Measurements from ENCODE around the gene TMEM165. TPM values are rescaled to one million over a fixed set of nuclear protein-coding genes. Genes with fewer than 3 reads are reported as not detected.
A peak's percentile ranks its signal among the peaks of the same experiment; 100 is the strongest.

Gene TMEM165
- total and polyA plus RNA-seq, 2 of the 4 experiments (the other 2 are of a cell fraction), result 49.6 to 83.0 TPM

DNA sequence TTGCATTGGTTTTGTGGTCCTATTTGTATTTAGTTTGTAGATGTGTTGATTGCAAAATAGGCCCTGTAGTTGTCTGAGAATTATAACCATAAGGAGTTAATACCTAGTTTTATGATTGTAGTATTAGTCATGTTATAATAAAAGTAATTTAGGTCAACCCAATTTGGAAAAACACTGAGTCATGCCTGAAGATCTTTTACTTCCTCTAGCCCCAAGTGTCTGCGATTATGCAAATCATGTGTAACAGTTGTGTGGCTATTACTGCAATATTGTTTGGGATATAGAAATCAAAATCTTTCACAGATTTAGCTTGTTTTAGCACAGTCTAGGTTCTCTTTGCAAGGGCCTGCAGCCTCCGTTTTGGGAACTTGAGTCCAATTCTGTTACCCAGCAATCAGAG lies 37.1 kb upstream of the TMEM165 start:
- H3K14ac ChIP-seq (replicated peaks; ENCODE audit: low read depth, low read length), result no peak overlapping the region
- H3K56ac ChIP-seq (ENCODE audit: extremely low read depth, insufficient read depth, low read length), result no peak overlapping the region
- no CpG with 5 or more reads among the region's 2 CpGs for WGBS, 2 experiments (ENCODE audit: extremely low coverage in 2 of 2, insufficient read length in 1 of 2)
- H3K9ac ChIP-seq (ENCODE audit: low read depth, low read length), result no peak overlapping the region
- no peak overlapping the region for H4K8ac ChIP-seq (ENCODE audit: low read depth in 2 of 2, low read length in 2 of 2)
- ATAC-seq (ENCODE audit: low read depth) (peak; percentile 67), DNase-seq (peak; percentile 78)
- no peaks in the 10 kb centered on the region for H3K27me3 ChIP-seq (ENCODE audit: control insufficient read depth, insufficient read depth, low read length)
- no peak overlapping the region for H3K4ac ChIP-seq (ENCODE audit: low read depth, low read length)
- no peak overlapping the region for H2AK9ac ChIP-seq (replicated peaks; ENCODE audit: low read depth, low read length, poor library complexity)
- no peak overlapping the region for H3K23ac ChIP-seq (ENCODE audit: low read depth, low read length)
- ChIA-PET POLR2A (ENCODE audit: unreplicated experiment) (no interaction called here), CTCF (interaction anchor here (0.7 kb wide), 1 partner anchor 29 kb away, joined by 3 read pairs; no protein-coding TSS in a partner anchor)
- peaks cover 10% of the 10 kb centered on the region for H3K4me1 ChIP-seq (ENCODE audit: control insufficient read depth, insufficient read depth, low read length)
- H3K36me3 ChIP-seq (ENCODE audit: control insufficient read depth, insufficient read depth, low read length), result no peaks in the 10 kb centered on the region
- no peak overlapping the region for H4K91ac ChIP-seq (ENCODE audit: insufficient read depth, low read depth, low read length)
- no peak overlapping the region for H2BK20ac ChIP-seq (ENCODE audit: low read depth, low read length)
- no peak overlapping the region for H3K27ac ChIP-seq (ENCODE audit: insufficient read depth, low read length)
- peaks cover 11% of the 10 kb centered on the region for H3K9me1 ChIP-seq (ENCODE audit: insufficient read depth, low read length)
- dilution Hi-C loops (cut with HindIII; ENCODE audit: low sequenced_read_pairs, unreplicated experiment), result no loop called here
- no peak; the same call in 1 of the 2 replicates for TF ChIP-seq BHLHE40 (IDR thresholded peaks at IDR 0.05; ENCODE audit: low read depth, low read length)
- peak; percentile 84 for TF ChIP-seq CEBPB (IDR thresholded peaks at IDR 0.05; ENCODE audit: low read depth, low read length)
- TF ChIP-seq, protein P1, sequence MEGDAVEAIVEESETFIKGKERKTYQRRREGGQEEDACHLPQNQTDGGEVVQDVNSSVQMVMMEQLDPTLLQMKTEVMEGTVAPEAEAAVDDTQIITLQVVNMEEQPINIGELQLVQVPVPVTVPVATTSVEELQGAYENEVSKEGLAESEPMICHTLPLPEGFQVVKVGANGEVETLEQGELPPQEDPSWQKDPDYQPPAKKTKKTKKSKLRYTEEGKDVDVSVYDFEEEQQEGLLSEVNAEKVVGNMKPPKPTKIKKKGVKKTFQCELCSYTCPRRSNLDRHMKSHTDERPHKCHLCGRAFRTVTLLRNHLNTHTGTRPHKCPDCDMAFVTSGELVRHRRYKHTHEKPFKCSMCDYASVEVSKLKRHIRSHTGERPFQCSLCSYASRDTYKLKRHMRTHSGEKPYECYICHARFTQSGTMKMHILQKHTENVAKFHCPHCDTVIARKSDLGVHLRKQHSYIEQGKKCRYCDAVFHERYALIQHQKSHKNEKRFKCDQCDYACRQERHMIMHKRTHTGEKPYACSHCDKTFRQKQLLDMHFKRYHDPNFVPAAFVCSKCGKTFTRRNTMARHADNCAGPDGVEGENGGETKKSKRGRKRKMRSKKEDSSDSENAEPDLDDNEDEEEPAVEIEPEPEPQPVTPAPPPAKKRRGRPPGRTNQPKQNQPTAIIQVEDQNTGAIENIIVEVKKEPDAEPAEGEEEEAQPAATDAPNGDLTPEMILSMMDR (conservative IDR thresholded peaks at IDR 0.05; ENCODE audit: low read depth, low read length), result no peak
- TF ChIP-seq FOS (IDR thresholded peaks at IDR 0.05; ENCODE audit: low read depth, low read length), result peak; percentile 72
- TF ChIP-seq, protein P2, sequence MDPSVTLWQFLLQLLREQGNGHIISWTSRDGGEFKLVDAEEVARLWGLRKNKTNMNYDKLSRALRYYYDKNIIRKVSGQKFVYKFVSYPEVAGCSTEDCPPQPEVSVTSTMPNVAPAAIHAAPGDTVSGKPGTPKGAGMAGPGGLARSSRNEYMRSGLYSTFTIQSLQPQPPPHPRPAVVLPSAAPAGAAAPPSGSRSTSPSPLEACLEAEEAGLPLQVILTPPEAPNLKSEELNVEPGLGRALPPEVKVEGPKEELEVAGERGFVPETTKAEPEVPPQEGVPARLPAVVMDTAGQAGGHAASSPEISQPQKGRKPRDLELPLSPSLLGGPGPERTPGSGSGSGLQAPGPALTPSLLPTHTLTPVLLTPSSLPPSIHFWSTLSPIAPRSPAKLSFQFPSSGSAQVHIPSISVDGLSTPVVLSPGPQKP (IDR thresholded peaks at IDR 0.05; ENCODE audit: borderline replicate concordance, low read depth, low read length), result no peak
- TF ChIP-seq RFX5 (IDR thresholded peaks at IDR 0.05; ENCODE audit: low read depth, low read length), result no peak
- no peak for TF ChIP-seq RCOR1 (IDR thresholded peaks at IDR 0.05; ENCODE audit: insufficient replicate concordance, low read length)
- 0 out of 2 replicates have a peak, but pooled peaks have one; percentile 12 for TF ChIP-seq MAFK (IDR thresholded peaks at IDR 0.05; ENCODE audit: low read depth, low read length)
- no peak for TF ChIP-seq CHD1 (IDR thresholded peaks at IDR 0.05; ENCODE audit: low read depth, low read length)
- no peak for TF ChIP-seq SMC3 (IDR thresholded peaks at IDR 0.05; ENCODE audit: low read depth, low read length)
- no peak for TF ChIP-seq POLR2A (IDR thresholded peaks at IDR 0.05; ENCODE audit: low read depth, low read length)
- TF ChIP-seq NFE2L2 (IDR thresholded peaks at IDR 0.05; ENCODE audit: low read depth, low read length), result peak; percentile 89
- intact Hi-C loops (cut with micrococcal nuclease), result no loop called here
- H3K9me3 ChIP-seq (ENCODE audit: control insufficient read depth, insufficient read depth, low read length), result no peaks in the 10 kb centered on the region
- no TSS peak for BruUV-seq (replicated peaks)
- H3K79me1 ChIP-seq (ENCODE audit: low read depth in 1 of 2, low read length in 2 of 2), result peaks cover 0 to 15% of the 10 kb centered on the region in 2 experiments; a peak in 2 of 4 replicates
- H2BK15ac ChIP-seq (ENCODE audit: low read depth, low read length), result no peak overlapping the region
- peak overlapping the region; percentile 33 for H2BK5ac ChIP-seq (ENCODE audit: low read depth, low read length, poor library complexity, severe bottlenecking)
- H2AK5ac ChIP-seq (ENCODE audit: low read depth, low read length), result no peak overlapping the region
- H4K20me1 ChIP-seq (ENCODE audit: insufficient read depth, low read length), result no peaks in the 10 kb centered on the region
- no peak overlapping the region for H2BK120ac ChIP-seq (ENCODE audit: low read depth, low read length)
- no peak overlapping the region for H3K4me3 ChIP-seq (ENCODE audit: insufficient read depth, low read depth, low read length)
- in situ Hi-C loops (cut with MboI; ENCODE audit: low sequenced_read_pairs), result no loop called here
- no peak overlapping the region for H3K18ac ChIP-seq (ENCODE audit: low read depth, low read length)
- H3K4me2 ChIP-seq (ENCODE audit: low read depth, low read length), result peak overlapping the region; percentile 38; the same call in 1 of the 2 replicates
- H4K5ac ChIP-seq (ENCODE audit: low read depth, low read length), result no peak overlapping the region
- H2AFZ ChIP-seq (replicated peaks; ENCODE audit: low read length, poor library complexity), result no peak overlapping the region
